Measurements from ENCODE around the gene TMEM236. TPM values are rescaled to one million over a fixed set of nuclear protein-coding genes. Genes with fewer than 3 reads are reported as not detected.
A peak's percentile ranks its signal among the peaks of the same experiment; 100 is the strongest.

TMEM236 gene
- total RNA-seq, 1 experiment from 2014 or later, result 0.24 TPM

GRCh38 chr10:17795813-17796594 lies 44.0 kb downstream of the TMEM236 start:
- Histone ChIP-seq H3K4me2 (no peak overlapping the region), H2AFZ (no peak overlapping the region), H3K9me3 (ENCODE audit: insufficient read depth, low read depth) (no peaks in the 10 kb centered on the region), H4K20me1 (ENCODE audit: insufficient read depth) (no peaks in the 10 kb centered on the region), H3K9me2 (ENCODE audit: insufficient read depth) (no peaks in the 10 kb centered on the region), H3F3A (ENCODE audit: insufficient read depth, low read depth) (no peaks in the 10 kb centered on the region), H3K4me3 (no peak overlapping the region), H3K4me1 (replicated peaks; ENCODE audit: insufficient read depth) (no peaks in the 10 kb centered on the region), H3K79me2 (ENCODE audit: low read depth) (no peaks in the 10 kb centered on the region), H3K27ac (no peak overlapping the region), H3K36me3 (ENCODE audit: low read depth) (no peaks in the 10 kb centered on the region), H3K27me3 (ENCODE audit: insufficient read depth, low read depth) (no peaks in the 10 kb centered on the region)
- BruUV-seq (replicated peaks), result no TSS peak
- POLR2A ChIA-PET (ENCODE audit: unreplicated experiment), result no interaction called here
- CTCF ChIA-PET, result no interaction called here
- DNase-seq, result no peak
- no peak for TF ChIP-seq EZH2 (IDR thresholded peaks at IDR 0.05; ENCODE audit: low read depth)
- no peak for TF ChIP-seq CTCF (conservative IDR thresholded peaks at IDR 0.05)
- intact Hi-C loops (cut with micrococcal nuclease; ENCODE audit: unreplicated experiment), result no loop called here

- Histone ChIP-seq H3K4me3 (no peak overlapping the region), H3K27me3 (ENCODE audit: insufficient read depth, low read depth) (no peaks in the 10 kb centered on the region), H2AFZ (no peak overlapping the region), H3F3A (ENCODE audit: insufficient read depth, low read depth) (no peaks in the 10 kb centered on the region), H3K79me2 (ENCODE audit: low read depth) (no peaks in the 10 kb centered on the region), H3K9me3 (ENCODE audit: insufficient read depth, low read depth) (no peaks in the 10 kb centered on the region), H3K9me2 (ENCODE audit: insufficient read depth) (no peaks in the 10 kb centered on the region), H4K20me1 (ENCODE audit: insufficient read depth) (no peaks in the 10 kb centered on the region), H3K4me2 (no peak overlapping the region), H3K4me1 (replicated peaks; ENCODE audit: insufficient read depth) (no peaks in the 10 kb centered on the region), H3K27ac (no peak overlapping the region), H3K36me3 (ENCODE audit: low read depth) (no peaks in the 10 kb centered on the region)
- no peak for DNase-seq
- TF ChIP-seq EZH2 (IDR thresholded peaks at IDR 0.05; ENCODE audit: low read depth) (no peak), CTCF (conservative IDR thresholded peaks at IDR 0.05) (peak; percentile 33; the same call in 1 of the 2 replicates)
- intact Hi-C loops (cut with micrococcal nuclease; ENCODE audit: unreplicated experiment), result no loop called here
- no TSS peak for BruUV-seq (replicated peaks)
- POLR2A ChIA-PET (ENCODE audit: unreplicated experiment), result no interaction called here
- CTCF ChIA-PET, result no interaction called here
Measured at GRCh38 chr10:17801507-17801906, 49.5 kb downstream of the TMEM236 start.

- Histone ChIP-seq H3K9me3 (ENCODE audit: insufficient read depth, low read depth) (no peaks in the 10 kb centered on the region), H3K4me2 (no peak overlapping the region), H4K20me1 (ENCODE audit: insufficient read depth) (no peaks in the 10 kb centered on the region), H3K36me3 (ENCODE audit: low read depth) (no peaks in the 10 kb centered on the region), H3K9me2 (ENCODE audit: insufficient read depth) (no peaks in the 10 kb centered on the region), H3F3A (ENCODE audit: insufficient read depth, low read depth) (no peaks in the 10 kb centered on the region), H3K4me3 (no peak overlapping the region), H3K4me1 (replicated peaks; ENCODE audit: insufficient read depth) (no peaks in the 10 kb centered on the region), H3K79me2 (ENCODE audit: low read depth) (no peaks in the 10 kb centered on the region), H3K27ac (no peak overlapping the region), H3K27me3 (ENCODE audit: insufficient read depth, low read depth) (no peaks in the 10 kb centered on the region), H2AFZ (no peak overlapping the region)
- POLR2A ChIA-PET (ENCODE audit: unreplicated experiment), result no interaction called here
- CTCF ChIA-PET, result no interaction called here
- no peak for DNase-seq
- TF ChIP-seq EZH2 (IDR thresholded peaks at IDR 0.05; ENCODE audit: low read depth), result no peak
- TF ChIP-seq CTCF (conservative IDR thresholded peaks at IDR 0.05), result no peak
- intact Hi-C loops (cut with micrococcal nuclease; ENCODE audit: unreplicated experiment), result no loop called here
- no TSS peak for BruUV-seq (replicated peaks)
Measured at GRCh38 chr10:17802350-17802749, 50.3 kb downstream of the TMEM236 start.

Measured in PC-9 (cell line).